Forelimb muscle (tissue), 1 donor: ENCODE results near the gene PRR20B. TPM values are rescaled to one million over a fixed set of nuclear protein-coding genes. Genes with fewer than 3 reads are reported as not detected.
"Not testable (repeated sequence)": the region's sequence is repeated elsewhere in the genome, so short reads cannot be mapped to it uniquely, and the experiment has no call there.

ENCODE experiments used
- DNase-seq: peaks from one replicate; pipeline ENCODE4 v3.0.0-alpha.2; 2013; ENCODE audit warnings: low read depth
- polyA plus RNA-seq: library from polyadenylated mRNA; unstranded; fragments of 120-200 nt; gene quantifications from one replicate; pipeline ENCODE4 v1.2.1, GENCODE V29; 2013; ENCODE audit not compliant: insufficient read length

PRR20B gene
- not detected for polyA plus RNA-seq

GRCh38 chr13:57147188-57147587 is at the start of gene PRR20B:
Gene PRR20B (plus strand): TSS chr13:57147488. CDS start chr13:57147875, 387 bp downstream.
- not testable (repeated sequence) for DNase-seq

GRCh38 chr13:57114945-57115344 is 32.3 kb upstream of the PRR20B start:
- no peak for DNase-seq

- peak; percentile 48 for DNase-seq
Observed at GRCh38 chr13:57123681-57124080, 23.6 kb upstream of the PRR20B start.

- no peak for DNase-seq
Observed at GRCh38 chr13:57128909-57129308, 18.4 kb upstream of the PRR20B start.

- no peak for DNase-seq
Observed at GRCh38 chr13:57136093-57136492, 11.2 kb upstream of the PRR20B start.

GRCh38 chr13:57137585-57137984 is 9.7 kb upstream of the PRR20B start:
- DNase-seq: no peak

- DNase-seq: no peak
Observed at GRCh38 chr13:57138988-57139387, 8.3 kb upstream of the PRR20B start.

- not testable (repeated sequence) for DNase-seq
Observed at GRCh38 chr13:57139781-57140180, 7.5 kb upstream of the PRR20B start.

- not testable (repeated sequence) for DNase-seq
Observed at GRCh38 chr13:57140235-57140968, 6.9 kb upstream of the PRR20B start, which contains the start of gene PRR20A. Gene PRR20A (plus strand): TSS chr13:57140918. CDS start chr13:57141305, 387 bp downstream.

GRCh38 chr13:57148106-57148505 is 818 bp downstream of the PRR20B start:
- not testable (repeated sequence) for DNase-seq

GRCh38 chr13:57153761-57154160 is 6.5 kb downstream of the PRR20B start, which contains the start of gene PRR20C:
Gene PRR20C (plus strand): TSS chr13:57154061. CDS start chr13:57154448, 387 bp downstream.
- DNase-seq: not testable (repeated sequence)

GRCh38 chr13:57160332-57160731 is 13.0 kb downstream of the PRR20B start, which contains the start of gene PRR20D:
Gene PRR20D (plus strand): TSS chr13:57160632. CDS start chr13:57161019, 387 bp downstream.
- not testable (repeated sequence) for DNase-seq

- DNase-seq: not testable (repeated sequence)
Observed at GRCh38 chr13:57166897-57167296, 19.6 kb downstream of the PRR20B start, which contains the start of gene PRR20E. Gene PRR20E (plus strand): TSS chr13:57167197. CDS start chr13:57167584, 387 bp downstream.

- no peak for DNase-seq
Observed at GRCh38 chr13:57191667-57192066, 44.4 kb downstream of the PRR20B start.

Other genes starting within 250 kb of the PRR20B start
- gene PRR20A, start 6.6 kb upstream of the PRR20B start, polyA plus RNA-seq: not detected
- gene PRR20C, start 6.6 kb downstream of the PRR20B start, polyA plus RNA-seq: not detected
- not detected for gene PRR20D, start 13.1 kb downstream of the PRR20B start, polyA plus RNA-seq
- not detected for gene PRR20E, start 19.7 kb downstream of the PRR20B start, polyA plus RNA-seq